H1 (cell line): ENCODE results near the gene NFKB1. TPM values are rescaled to one million over a fixed set of nuclear protein-coding genes. Genes with fewer than 3 reads are reported as not detected.

Experiments
- CTCF ChIA-PET: fragments of 300-600 bp; sonication (Branson Sonifier 250); formaldehyde crosslinking; loops from one replicate; lab custom pipeline; 2021; ENCODE audit not compliant: partially characterized antibody; lab: Charles Lee
- POLR2A ChIA-PET: fragments of 300-600 bp; sonication (Branson Sonifier 250); formaldehyde crosslinking; loops from one replicate; lab custom pipeline; 2021; ENCODE audit warnings: inconsistent platforms; ENCODE audit not compliant: partially characterized antibody; lab: Charles Lee
- DNase-seq, 2 experiments: peaks; one replicate each; pipeline versions ENCODE4 v3.0.0 to v3.0.0-alpha.2; 2010 to 2022; ENCODE audit warnings: low spot score in 2 of 2, low read depth in 1 of 2, mixed read lengths in 1 of 2
- FAIRE-seq: peaks from 2 replicates; lab custom pipeline; 2011; peaks lifted over from hg19 to GRCh38; lab: Jason Lieb, UNC
- H2AFZ ChIP-seq: 2 replicates; pipeline ENCODE4 v1.8.1; 2012; ENCODE audit warnings: low read length, inconsistent platforms
- H2AK5ac ChIP-seq: 2 replicates; pipeline ENCODE4 v1.6.1; 2013; ENCODE audit warnings: low read depth, low read length
- H2BK120ac ChIP-seq: replicated peaks from 2 replicates; pipeline ENCODE3; 2013; ENCODE audit warnings: low read depth, low read length, inconsistent platforms
- H2BK12ac ChIP-seq: 2 replicates; pipeline ENCODE4 v1.6.1; 2013; ENCODE audit warnings: low read depth, low read length
- H2BK15ac ChIP-seq: 2 replicates; pipeline ENCODE4 v1.6.1; 2013; ENCODE audit warnings: low read length
- H2BK20ac ChIP-seq: 2 replicates; pipeline ENCODE4 v1.6.1; 2013; ENCODE audit warnings: low read length
- H2BK5ac ChIP-seq: 2 replicates; pipeline ENCODE4 v1.6.1; 2013; ENCODE audit warnings: low read depth, low read length
- H3K14ac ChIP-seq: 2 replicates; pipeline ENCODE4 v1.6.1; 2013; ENCODE audit warnings: inconsistent platforms; ENCODE audit not compliant: insufficient read length
- H3K18ac ChIP-seq: 2 replicates; pipeline ENCODE4 v1.6.1; 2013; ENCODE audit warnings: low read length; ENCODE audit errors: extremely low read depth
- H3K23ac ChIP-seq: 2 replicates; pipeline ENCODE4 v1.6.1; 2013; ENCODE audit warnings: inconsistent platforms; ENCODE audit not compliant: insufficient read length
- H3K23me2 ChIP-seq: 2 replicates; pipeline ENCODE4 v1.6.1; 2013; ENCODE audit warnings: low read depth, low read length
- H3K27ac ChIP-seq: 2 replicates; pipeline ENCODE4 v1.6.1; 2011; ENCODE audit warnings: low read depth, low read length, inconsistent platforms
- H3K27me3 ChIP-seq, 4 experiments: replicated peaks in 1 of 4; 1 replicate in 1 of 4; 2 replicates in 3 of 4; pipeline versions ENCODE4 v1.6.1 to v1.8.1; 2011 to 2013; ENCODE audit warnings: low read length in 3 of 4, mild to moderate bottlenecking in 3 of 4, inconsistent platforms in 2 of 4, mixed read lengths in 2 of 4, moderate library complexity in 1 of 4; ENCODE audit not compliant: control insufficient read depth in 3 of 4, insufficient read depth in 3 of 4; ENCODE audit errors: extremely low read depth in 1 of 4
- H3K36me3 ChIP-seq, 4 experiments: 2 replicates each; pipeline versions ENCODE4 v1.6.1 to v1.8.1; 2011 to 2013; ENCODE audit warnings: mild to moderate bottlenecking in 4 of 4, low read length in 3 of 4, moderate library complexity in 2 of 4, control low read depth in 1 of 4, inconsistent platforms in 1 of 4; ENCODE audit not compliant: insufficient read depth in 4 of 4, control insufficient read depth in 2 of 4
- H3K4ac ChIP-seq: replicated peaks from 2 replicates; pipeline ENCODE3; 2013; ENCODE audit warnings: low read length, low read depth, mixed read lengths, inconsistent platforms; ENCODE audit not compliant: insufficient read length
- H3K4me1 ChIP-seq, 4 experiments: replicated peaks in 1 of 4; 1 replicate in 1 of 4; 2 replicates in 3 of 4; pipeline versions ENCODE4 v1.6.1 to v1.8.1; 2011 to 2013; ENCODE audit warnings: low read length in 3 of 4, inconsistent platforms in 2 of 4, mixed read lengths in 1 of 4; ENCODE audit not compliant: insufficient read depth in 4 of 4, control insufficient read depth in 3 of 4
- H3K4me2 ChIP-seq, 2 experiments: 2 replicates each; pipeline versions ENCODE4 v1.6.1 to v1.8.1; 2011 to 2013; ENCODE audit warnings: low read depth in 2 of 2, low read length in 2 of 2, control low read depth in 1 of 2, inconsistent platforms in 1 of 2, mild to moderate bottlenecking in 1 of 2; ENCODE audit not compliant: insufficient read depth in 1 of 2
- H3K4me3 ChIP-seq, 4 experiments: fragments of 200-600, 300-600 bp in 1 of 4; sonication (generic), shearing (Covaris generic), sonication (Bioruptor Twin) in 1 of 4; 2 replicates each; pipeline versions ENCODE4 v1.5.1 to v1.8.1; 2011 to 2016; ENCODE audit warnings: low read length in 4 of 4, low read depth in 3 of 4, control low read depth in 2 of 4, inconsistent platforms in 2 of 4, mild to moderate bottlenecking in 2 of 4, mixed read lengths in 1 of 4, moderate library complexity in 1 of 4; ENCODE audit not compliant: insufficient read depth in 2 of 4; ENCODE audit errors: extremely low read depth in 1 of 4
- H3K56ac ChIP-seq: replicated peaks from 2 replicates; pipeline ENCODE3; 2013; ENCODE audit warnings: low read depth, mild to moderate bottlenecking, mixed read lengths, low read length, inconsistent platforms; ENCODE audit not compliant: insufficient read length
- H3K79me1 ChIP-seq: 2 replicates; pipeline ENCODE4 v1.6.1; 2013; ENCODE audit warnings: low read depth, low read length, control low read depth
- H3K79me2 ChIP-seq, 2 experiments: 2 replicates each; pipeline versions ENCODE4 v1.6.1 to v1.8.1; 2012 to 2013; ENCODE audit warnings: low read length in 2 of 2, mild to moderate bottlenecking in 2 of 2, inconsistent platforms in 1 of 2; ENCODE audit not compliant: insufficient read depth in 2 of 2, control insufficient read depth in 1 of 2
- H3K9ac ChIP-seq, 4 experiments: replicated peaks in 1 of 4; 1 replicate in 1 of 4; 2 replicates in 3 of 4; pipeline versions ENCODE4 v1.6.1 to v1.8.1; 2011 to 2013; ENCODE audit warnings: low read depth in 3 of 4, low read length in 3 of 4, control low read depth in 2 of 4, mild to moderate bottlenecking in 2 of 4, moderate library complexity in 2 of 4, inconsistent platforms in 1 of 4; ENCODE audit errors: extremely low read depth in 1 of 4
- H3K9me3 ChIP-seq, 2 experiments: 2 replicates each; pipeline versions ENCODE4 v1.6.1 to v1.8.1; 2012 to 2013; ENCODE audit warnings: mild to moderate bottlenecking in 2 of 2, moderate library complexity in 2 of 2, control low read depth in 1 of 2, inconsistent platforms in 1 of 2, low read depth in 1 of 2, low read length in 1 of 2, mixed read lengths in 1 of 2; ENCODE audit not compliant: insufficient read depth in 2 of 2
- H4K20me1 ChIP-seq, 2 experiments: replicated peaks in 1 of 2; 2 replicates each; pipeline versions ENCODE3 to v1.8.1; 2011 to 2013; ENCODE audit warnings: inconsistent platforms in 2 of 2, low read length in 2 of 2, mild to moderate bottlenecking in 1 of 2; ENCODE audit not compliant: insufficient read depth in 2 of 2, control insufficient read depth in 1 of 2
- H4K5ac ChIP-seq: 2 replicates; pipeline ENCODE4 v1.6.1; 2013; ENCODE audit warnings: low read length, low read depth, mixed read lengths, inconsistent platforms; ENCODE audit not compliant: insufficient read length
- H4K8ac ChIP-seq: 2 replicates; pipeline ENCODE4 v1.8.0; 2013; ENCODE audit warnings: mild to moderate bottlenecking, moderate library complexity, low read length, inconsistent platforms; ENCODE audit not compliant: insufficient read depth; ENCODE audit errors: extremely low read depth
- H4K91ac ChIP-seq: replicated peaks from 2 replicates; pipeline ENCODE3; 2013; ENCODE audit warnings: low read length, mixed read lengths, inconsistent platforms; ENCODE audit not compliant: insufficient read length
- EZH2 ChIP-seq: fragments of 200-600 bp; sonication (generic); IDR thresholded peaks from 2 replicates; pipeline ENCODE4 v1.7.1; 2012; ENCODE audit warnings: low read depth, mild to moderate bottlenecking, moderate library complexity, low read length, inconsistent platforms; ENCODE audit not compliant: severe bottlenecking
- GTF2F1 ChIP-seq: IDR thresholded peaks from 2 replicates; pipeline ENCODE4 v1.6.1; 2012; ENCODE audit warnings: low read depth, low read length, improper control_type of control experiment, borderline replicate concordance
- HDAC2 ChIP-seq, 2 experiments: fragments of 300-600 bp in 1 of 2; sonication (generic) in 1 of 2; IDR thresholded peaks; 2 replicates each; pipeline ENCODE4 v1.6.1; 2011 to 2012; ENCODE audit warnings: low read depth in 2 of 2, low read length in 2 of 2, mild to moderate bottlenecking in 2 of 2, moderate library complexity in 2 of 2, borderline replicate concordance in 1 of 2, inconsistent platforms in 1 of 2
- MAFK ChIP-seq: IDR thresholded peaks from 2 replicates; pipeline ENCODE4 v1.6.1; 2012; ENCODE audit warnings: low read depth, mild to moderate bottlenecking, improper control_type of control experiment, low read length
- SIRT6 ChIP-seq: IDR thresholded peaks from one replicate; pipeline ENCODE4 v1.7.1; 2012; ENCODE audit warnings: low read length, inconsistent platforms
- YY1 ChIP-seq: IDR thresholded peaks from 2 replicates; pipeline ENCODE4 v1.6.1; 2011; ENCODE audit warnings: low read depth, mild to moderate bottlenecking, low read length
- WGBS, 2 experiments: shearing (Covaris generic) in 1 of 2; methylation state at CpG; one replicate each; pipeline versions ENCODE4 v1.1.6 to v1.1.7; 2013 to 2015; ENCODE audit warnings: low lambda C conversion rate in 2 of 2, mixed read lengths in 2 of 2, inconsistent platforms in 1 of 2, low coverage in 1 of 2, missing lambda C conversion rate in 1 of 2; ENCODE audit not compliant: insufficient replicate concordance in 2 of 2, insufficient coverage in 1 of 2, insufficient read length in 1 of 2; ENCODE audit errors: extremely low coverage in 1 of 2, missing lambda C conversion rate in 1 of 2; 5-methylcytosine and 5-hydroxymethylcytosine counted together
- polyA plus RNA-seq, 7 experiments: library from polyadenylated mRNA; depleted of rRNA in 3 of 7; stranded (reverse) in 5 of 7; unstranded in 2 of 7; fragments of >200 nt in 5 of 7; fragments of 200-250 nt in 2 of 7; gene quantifications; 1 replicate in 5 of 7; 2 replicates in 1 of 7; 4 replicates in 1 of 7; pipeline versions ENCODE4 v1.2.1 to v1.2.3, GENCODE V29; 2011 to 2013; ENCODE audit warnings: missing spikeins in 2 of 7, mixed read lengths in 2 of 7
- total RNA-seq: library from RNA; stranded (reverse); fragmentation: NEBNext Ultra II Directional; extraction: Animal tissue kit (Norgen Biotek cat#: 25700); gene quantifications from 2 replicates; pipeline ENCODE4 v1.2.1, GENCODE V29; 2021

NFKB1 gene
- total and polyA plus RNA-seq, 2 of the 8 experiments (the other 6 are each of a cell fraction or from before 2014, with no cell fraction given), result 2.9 to 6.8 TPM

- POLR2A ChIA-PET, result no interaction called here
- no peaks in the 10 kb centered on the region for H3K27me3 ChIP-seq
Observed at GRCh38 chr4:102632241-102633065, 131.3 kb downstream of the NFKB1 start.

More at GRCh38 chr4:102632241-102633065, 131.3 kb downstream of the NFKB1 start:
- no peaks in the 10 kb centered on the region for H3K4me1 ChIP-seq
- H4K91ac ChIP-seq, result no peak overlapping the region
- H3K56ac ChIP-seq, result no peak overlapping the region
- H2BK120ac ChIP-seq, result no peak overlapping the region
- no peak overlapping the region for H3K18ac ChIP-seq
- H2BK20ac ChIP-seq, result no peak overlapping the region
- H2BK15ac ChIP-seq, result no peak overlapping the region
- no peaks in the 10 kb centered on the region for H3K9me3 ChIP-seq
- no peak for TF ChIP-seq YY1
- no peak for TF ChIP-seq GTF2F1
- TF ChIP-seq HDAC2 (IDR thresholded peaks at IDR 0.05; ENCODE audit: borderline replicate concordance in 1 of 2, low read depth in 2 of 2, low read length in 2 of 2), result no peak
- no peak for TF ChIP-seq MAFK
- no peak for TF ChIP-seq EZH2
- no peak for TF ChIP-seq SIRT6
- no peak overlapping the region for H2AFZ ChIP-seq
- H3K27ac ChIP-seq, result no peak overlapping the region
- no peak overlapping the region for H4K8ac ChIP-seq
- H4K5ac ChIP-seq, result no peak overlapping the region
- H3K9ac ChIP-seq, result no peak overlapping the region
- H3K4ac ChIP-seq, result no peak overlapping the region
- DNase-seq, result no peak
- FAIRE-seq, result no peak
- CTCF ChIA-PET, result interaction anchor here (0.6 to 1.7 kb wide), 8 partner anchors 8 to 414 kb away, joined by 3 to 4 read pairs (median 4); no protein-coding TSS in a partner anchor
- H3K4me2 ChIP-seq, result no peak overlapping the region
- H3K23me2 ChIP-seq, result no peaks in the 10 kb centered on the region
- H3K4me3 ChIP-seq, result no peak overlapping the region
- H2BK5ac ChIP-seq, result no peak overlapping the region
- no peak overlapping the region for H3K23ac ChIP-seq
- no peak overlapping the region for H2BK12ac ChIP-seq
- H2AK5ac ChIP-seq, result no peak overlapping the region
- H3K79me1 ChIP-seq, result no peaks in the 10 kb centered on the region
- no peak overlapping the region for H3K14ac ChIP-seq
- 72% methylated on average over 6 of the region's 6 CpGs; no CpG with 5 or more reads in 1 of the 2 experiments for whole genome bisulfite sequencing, 2 experiments
- H4K20me1 ChIP-seq, result no peaks in the 10 kb centered on the region
- H3K79me2 ChIP-seq, result no peaks in the 10 kb centered on the region
- peaks cover 4 to 18% (median 10%) of the 10 kb centered on the region in 4 experiments; a peak in 7 of 8 replicates for H3K36me3 ChIP-seq
